Cardiac muscle cell (in vitro differentiated cells and primary cell): ENCODE measurements around the gene TBCD. TPM values are rescaled to one million over a fixed set of nuclear protein-coding genes. Genes with fewer than 3 reads are reported as not detected.

ENCODE experiments used
- DNase-seq, 2 donors: peaks; one replicate each; pipeline versions ENCODE4 v3.0.0 to v3.0.0-alpha.2; 2010 to 2017; ENCODE audit warnings: low read depth in 1 of 2, low spot score in 1 of 2
- H3K27ac ChIP-seq: fragments of 200-600 bp; sonication (generic); 2 replicates; pipeline ENCODE4 v1.5.1; 2016
- H3K27me3 ChIP-seq: fragments of 200-600 bp; sonication (generic); 2 replicates; pipeline ENCODE4 v1.6.0; 2016; ENCODE audit warnings: control low read depth
- H3K36me3 ChIP-seq: fragments of 200-600 bp; sonication (generic); 2 replicates; pipeline ENCODE4 v1.5.1; 2016; ENCODE audit warnings: control low read depth
- H3K4me1 ChIP-seq: fragments of 200-600 bp; sonication (generic); 2 replicates; pipeline ENCODE4 v1.8.1; 2017; ENCODE audit warnings: low read depth, mild to moderate bottlenecking, mixed run types
- H3K4me3 ChIP-seq: fragments of 200-600 bp; sonication (generic); 2 replicates; pipeline ENCODE4 v1.5.1; 2016; ENCODE audit warnings: mild to moderate bottlenecking
- H3K9me3 ChIP-seq: fragments of 200-600 bp; sonication (generic); 2 replicates; pipeline ENCODE4 v1.5.1; 2017; ENCODE audit warnings: low read depth, mild to moderate bottlenecking, control low read depth
- CTCF ChIP-seq: IDR thresholded peaks from 2 replicates; pipeline ENCODE4 v1.5.1; 2012; ENCODE audit warnings: low read depth, mild to moderate bottlenecking, low read length
- polyA plus RNA-seq: library from polyadenylated mRNA; unstranded; fragments of >200 nt; fragmentation: Nextera tagmentation; extraction: Ambion mirVana; gene quantifications from 2 replicates; pipeline ENCODE4 v1.2.1, GENCODE V29; 2016
- total RNA-seq: library from RNA; depleted of rRNA; stranded (reverse); fragments of >200 nt; gene quantifications from 2 replicates; pipeline ENCODE4 v1.2.3, GENCODE V29; 2016

The TBCD gene
- total and polyA plus RNA-seq, 2 experiments from 2014 or later: 55.7 to 66.0 TPM

GRCh38 chr17:82957469-82957795, 205.6 kb downstream of the TBCD start:
- no peaks in the 10 kb centered on the region for H3K27me3 ChIP-seq
- H3K9me3 ChIP-seq: no peaks in the 10 kb centered on the region
- no peaks in the 10 kb centered on the region for H3K4me1 ChIP-seq
- no peak for TF ChIP-seq CTCF
- no peak overlapping the region for H3K4me3 ChIP-seq
- no peaks in the 10 kb centered on the region for H3K36me3 ChIP-seq
- no peak for DNase-seq
- H3K27ac ChIP-seq: no peak overlapping the region

- Histone ChIP-seq H3K4me3 (no peak overlapping the region), H3K9me3 (no peaks in the 10 kb centered on the region), H3K36me3 (no peaks in the 10 kb centered on the region), H3K27me3 (no peaks in the 10 kb centered on the region), H3K4me1 (no peaks in the 10 kb centered on the region), H3K27ac (no peak overlapping the region)
- DNase-seq: no peak
- no peak for TF ChIP-seq CTCF
Observed at GRCh38 chr17:82957961-82958561, 206.2 kb downstream of the TBCD start.

GRCh38 chr17:82959242-82959930, 207.5 kb downstream of the TBCD start:
- Histone ChIP-seq H3K27me3 (no peaks in the 10 kb centered on the region), H3K4me3 (no peak overlapping the region), H3K27ac (no peak overlapping the region), H3K4me1 (no peaks in the 10 kb centered on the region), H3K36me3 (no peaks in the 10 kb centered on the region), H3K9me3 (no peaks in the 10 kb centered on the region)
- no peak for DNase-seq
- no peak for TF ChIP-seq CTCF

GRCh38 chr17:82959990-82960418, 208.1 kb downstream of the TBCD start:
- Histone ChIP-seq H3K9me3 (no peaks in the 10 kb centered on the region), H3K27me3 (no peaks in the 10 kb centered on the region), H3K36me3 (no peaks in the 10 kb centered on the region), H3K4me3 (no peak overlapping the region), H3K4me1 (no peaks in the 10 kb centered on the region), H3K27ac (no peak overlapping the region)
- no peak for DNase-seq
- TF ChIP-seq CTCF: no peak

- Histone ChIP-seq H3K9me3 (no peaks in the 10 kb centered on the region), H3K4me1 (no peaks in the 10 kb centered on the region), H3K27ac (no peak overlapping the region), H3K4me3 (no peak overlapping the region), H3K27me3 (no peaks in the 10 kb centered on the region), H3K36me3 (no peaks in the 10 kb centered on the region)
- DNase-seq: no peak
- TF ChIP-seq CTCF: no peak
Observed at GRCh38 chr17:82960419-82961271, 208.8 kb downstream of the TBCD start.
